ENCODE measurements around the gene DAB2. TPM values are rescaled to one million over a fixed set of nuclear protein-coding genes. Genes with fewer than 3 reads are reported as not detected.

The DAB2 gene
- polyA plus RNA-seq, 1 donor from 2014 or later, result 0.63 TPM

GRCh38 chr5:39355324-39355723 lies 69.5 kb downstream of the DAB2 start:
- Histone ChIP-seq H3K4me2 (ENCODE audit: low read length) (no peak overlapping the region), H3K27ac (ENCODE audit: low read length) (no peak overlapping the region), H2AFZ (ENCODE audit: low read depth, low read length) (no peak overlapping the region), H3K36me3 (ENCODE audit: insufficient read depth, low read length) (no peaks in the 10 kb centered on the region), H3K27me3 (ENCODE audit: insufficient read depth, low read depth, low read length) (no peaks in the 10 kb centered on the region), H3K79me2 (replicated peaks; ENCODE audit: insufficient read depth, low read length) (no peaks in the 10 kb centered on the region), H3K9me3 (ENCODE audit: low read length) (no peaks in the 10 kb centered on the region), H3K4me3 (ENCODE audit: low read length) (no peak overlapping the region), H3F3A (ENCODE audit: insufficient read depth, low read length, poor library complexity, severe bottlenecking) (no peaks in the 10 kb centered on the region), H4K20me1 (ENCODE audit: insufficient read depth) (no peaks in the 10 kb centered on the region), H3K9ac (ENCODE audit: low read length) (no peak overlapping the region), H3K9me2 (ENCODE audit: insufficient read depth, low read length) (no peaks in the 10 kb centered on the region)
- TF ChIP-seq EP300 (conservative IDR thresholded peaks at IDR 0.05; ENCODE audit: poor library complexity, severe bottlenecking) (no peak), POLR2AphosphoS5 (IDR thresholded peaks at IDR 0.05) (no peak), MXI1 (conservative IDR thresholded peaks at IDR 0.05; ENCODE audit: poor library complexity, severe bottlenecking) (no peak), EZH2 (IDR thresholded peaks at IDR 0.05; ENCODE audit: borderline replicate concordance, insufficient read depth, low read length, poor library complexity, severe bottlenecking) (no peak), SMC3 (conservative IDR thresholded peaks at IDR 0.05; ENCODE audit: poor library complexity) (no peak), TAF1 (IDR thresholded peaks at IDR 0.05; ENCODE audit: low read depth) (no peak), REST (IDR thresholded peaks at IDR 0.05; ENCODE audit: borderline replicate concordance) (no peak), RAD21 (conservative IDR thresholded peaks at IDR 0.05) (no peak), CTCF (IDR thresholded peaks at IDR 0.05; ENCODE audit: poor library complexity, severe bottlenecking) (no peak)

GRCh38 chr5:39353717-39354399 lies 70.9 kb downstream of the DAB2 start:
- H3K9me3 ChIP-seq (ENCODE audit: low read length), result no peaks in the 10 kb centered on the region
- H3K9ac ChIP-seq (ENCODE audit: low read length), result no peak overlapping the region
- H3F3A ChIP-seq (ENCODE audit: insufficient read depth, low read length, poor library complexity, severe bottlenecking), result no peaks in the 10 kb centered on the region
- H3K4me3 ChIP-seq (ENCODE audit: low read length), result no peak overlapping the region
- H3K27me3 ChIP-seq (ENCODE audit: insufficient read depth, low read depth, low read length), result no peaks in the 10 kb centered on the region
- H3K79me2 ChIP-seq (replicated peaks; ENCODE audit: insufficient read depth, low read length), result no peaks in the 10 kb centered on the region
- no peak overlapping the region for H3K4me2 ChIP-seq (ENCODE audit: low read length)
- no peak overlapping the region for H3K27ac ChIP-seq (ENCODE audit: low read length)
- no peaks in the 10 kb centered on the region for H3K9me2 ChIP-seq (ENCODE audit: insufficient read depth, low read length)
- H3K36me3 ChIP-seq (ENCODE audit: insufficient read depth, low read length), result no peaks in the 10 kb centered on the region
- no peak for TF ChIP-seq EZH2 (IDR thresholded peaks at IDR 0.05; ENCODE audit: borderline replicate concordance, insufficient read depth, low read length, poor library complexity, severe bottlenecking)
- H4K20me1 ChIP-seq (ENCODE audit: insufficient read depth), result no peaks in the 10 kb centered on the region
- H2AFZ ChIP-seq (ENCODE audit: low read depth, low read length), result no peak overlapping the region
